HCT116 (cell line): ENCODE measurements around the gene EGFR. TPM values are rescaled to one million over a fixed set of nuclear protein-coding genes. Genes with fewer than 3 reads are reported as not detected.

Experiments
- ATAC-seq: fragments of 200-7000 bp; cut with Tn5 transposase; 2 replicates; pipeline ENCODE4 v1.9.1; 2020; ENCODE audit warnings: mild to moderate bottlenecking, moderate library complexity
- BruUV-seq: library from RNA; stranded (reverse); fragments of 400-500 nt; replicated peaks from 2 replicates; lab custom pipeline; 2021; lab: Mats Ljungman, UMichigan
- CTCF ChIA-PET: fragments of 300-600 bp; sonication (Branson Sonifier 250); formaldehyde crosslinking; loops from one replicate; lab custom pipeline; 2021; ENCODE audit warnings: antibody characterized with exemption; lab: Charles Lee
- POLR2A ChIA-PET: fragments of 300-600, 350-600 bp; sonication (Branson Sonifier 250); formaldehyde crosslinking; loops from one replicate; lab custom pipeline; 2021; ENCODE audit warnings: antibody characterized with exemption; lab: Charles Lee
- RAD21 ChIA-PET, 2 experiments: fragments of 300-600 bp; sonication (Branson Sonifier 250); formaldehyde crosslinking; loops; one replicate each; lab custom pipeline; 2023; ENCODE audit warnings: low total read pairs in 2 of 2; ENCODE audit not compliant: uncharacterized antibody in 2 of 2, unreplicated experiment in 2 of 2, low non-redundant PET in 1 of 2; lab: Charles Lee
- DNase-seq: peaks from one replicate; pipeline ENCODE4 v3.0.0-alpha.2; 2010; ENCODE audit warnings: low read depth, low spot score
- H2AFZ ChIP-seq: fragments of 200-600 bp; shearing (Covaris generic), sonication (generic); 2 replicates; pipeline ENCODE4 v1.6.1; 2017; ENCODE audit warnings: low read depth, mixed run types, mixed read lengths, antibody characterized with exemption, low read length; ENCODE audit not compliant: poor library complexity, severe bottlenecking
- H3K27ac ChIP-seq: 2 replicates; pipeline ENCODE4 v1.5.1; 2012; ENCODE audit warnings: low read depth, low read length
- H3K27me3 ChIP-seq: fragments of 200-600 bp; sonication (generic); 2 replicates; pipeline ENCODE4 v1.6.1; 2016; ENCODE audit warnings: mixed run types, low read length, mixed read lengths; ENCODE audit not compliant: insufficient read depth
- H3K36me3 ChIP-seq, 2 experiments: fragments of 200-500 bp in 1 of 2; fragments of 200-600 bp in 1 of 2; sonication (Bioruptor generic) in 1 of 2; sonication (generic) in 1 of 2; 2 replicates each; pipeline versions ENCODE4 v1.5.1 to v1.6.1; 2014 to 2016; ENCODE audit warnings: low read length in 2 of 2, inconsistent platforms in 1 of 2, mixed read lengths in 1 of 2, mixed run types in 1 of 2; ENCODE audit not compliant: insufficient read depth in 2 of 2, control insufficient read depth in 1 of 2
- H3K4me1 ChIP-seq, 2 experiments: fragments of 200-600 bp in 1 of 2; sonication (generic) in 1 of 2; 2 replicates each; pipeline versions ENCODE4 v1.5.1 to v1.6.1; 2012 to 2017; ENCODE audit warnings: low read length in 2 of 2, inconsistent platforms in 1 of 2, mild to moderate bottlenecking in 1 of 2, mixed read lengths in 1 of 2, mixed run types in 1 of 2, moderate library complexity in 1 of 2; ENCODE audit not compliant: insufficient read depth in 2 of 2, control insufficient read depth in 1 of 2
- H3K4me2 ChIP-seq: fragments of 200-600 bp; sonication (generic); 2 replicates; pipeline ENCODE4 v1.6.1; 2017; ENCODE audit warnings: mixed run types, low read length, mixed read lengths
- H3K4me3 ChIP-seq, 2 experiments: fragments of 200-600 bp in 1 of 2; sonication (generic) in 1 of 2; replicated peaks in 1 of 2; 2 replicates each; pipeline ENCODE4 v1.5.1; 2011 to 2016; ENCODE audit warnings: low read length in 2 of 2, control low read depth in 1 of 2, low read depth in 1 of 2, mild to moderate bottlenecking in 1 of 2, mixed read lengths in 1 of 2, mixed run types in 1 of 2
- H3K79me2 ChIP-seq: fragments of 200-600 bp; sonication (generic); 2 replicates; pipeline ENCODE4 v1.6.1; 2017; ENCODE audit warnings: mild to moderate bottlenecking, mixed run types, low read length, moderate library complexity, mixed read lengths; ENCODE audit not compliant: insufficient read depth
- H3K9ac ChIP-seq: fragments of 200-600 bp; sonication (generic); 2 replicates; pipeline ENCODE4 v1.6.1; 2016; ENCODE audit warnings: low read length, mixed read lengths
- H3K9me2 ChIP-seq: fragments of 200-600 bp; sonication (generic), shearing (Covaris generic); 2 replicates; pipeline ENCODE4 v1.6.1; 2017; ENCODE audit warnings: mixed run types, mild to moderate bottlenecking, moderate library complexity; ENCODE audit not compliant: insufficient read depth
- H3K9me3 ChIP-seq, 2 experiments: fragments of 200-500 bp in 1 of 2; fragments of 200-600 bp in 1 of 2; sonication (Bioruptor generic) in 1 of 2; sonication (generic) in 1 of 2; 2 replicates each; pipeline ENCODE4 v1.6.1; 2014 to 2017; ENCODE audit warnings: low read length in 2 of 2, mixed read lengths in 2 of 2, inconsistent platforms in 1 of 2, low read depth in 1 of 2, mild to moderate bottlenecking in 1 of 2, mixed run types in 1 of 2, moderate library complexity in 1 of 2; ENCODE audit not compliant: control insufficient read depth in 1 of 2, insufficient read depth in 1 of 2
- H4K20me1 ChIP-seq: fragments of 200-600 bp; sonication (generic), shearing (Covaris generic); 2 replicates; pipeline ENCODE4 v1.6.1; 2017; ENCODE audit warnings: mixed run types, mild to moderate bottlenecking, moderate library complexity; ENCODE audit not compliant: insufficient read depth
- ATF3 ChIP-seq: IDR thresholded peaks from 2 replicates; pipeline ENCODE4 v1.6.1; 2012
- CEBPB ChIP-seq: IDR thresholded peaks from 2 replicates; pipeline ENCODE4 v1.6.1; 2012; ENCODE audit warnings: low read depth
- CTCF ChIP-seq, 3 experiments: fragments of 200-600 bp in 1 of 3; sonication (generic) in 1 of 3; IDR thresholded peaks in 2 of 3; conservative IDR thresholded peaks in 1 of 3; 2 replicates each; pipeline ENCODE4 v1.5.1; 2012 to 2017; ENCODE audit warnings: low read depth in 2 of 3, low read length in 2 of 3, antibody characterized with exemption in 1 of 3, borderline replicate concordance in 1 of 3, control low read depth in 1 of 3, mild to moderate bottlenecking in 1 of 3, mixed read lengths in 1 of 3, mixed run types in 1 of 3, moderate library complexity in 1 of 3; ENCODE audit not compliant: insufficient read depth in 1 of 3
- EGR1 ChIP-seq: IDR thresholded peaks from 2 replicates; pipeline ENCODE4 v1.6.1; 2012; ENCODE audit warnings: low read depth
- ELF1 ChIP-seq: IDR thresholded peaks from 2 replicates; pipeline ENCODE4 v1.6.1; 2012; ENCODE audit warnings: low read depth, borderline replicate concordance
- EZH2phosphoT487 ChIP-seq: fragments of 200-600 bp; IDR thresholded peaks from 2 replicates; pipeline ENCODE4 v1.6.1; 2018; ENCODE audit warnings: antibody characterized with exemption, borderline replicate concordance
- FOSL1 ChIP-seq: IDR thresholded peaks from 2 replicates; pipeline ENCODE4 v1.6.1; 2012; ENCODE audit warnings: low read depth
- JUND ChIP-seq: IDR thresholded peaks from 2 replicates; pipeline ENCODE4 v1.6.1; 2012
- MAX ChIP-seq: IDR thresholded peaks from 2 replicates; pipeline ENCODE4 v1.6.1; 2012
- POLR2A ChIP-seq: IDR thresholded peaks from 2 replicates; pipeline ENCODE4 v1.7.0; 2011; ENCODE audit warnings: borderline replicate concordance; ENCODE audit not compliant: insufficient read depth, insufficient read length; ENCODE audit errors: extremely low read depth
- RAD21 ChIP-seq: IDR thresholded peaks from 2 replicates; pipeline ENCODE4 v1.6.1; 2012; ENCODE audit warnings: low read depth, mild to moderate bottlenecking
- ZFX ChIP-seq: fragments of 450-650 bp; IDR thresholded peaks from 2 replicates; pipeline ENCODE4 v1.6.1; 2017
- ZNF274 ChIP-seq: fragments of 200-500 bp; sonication (Bioruptor generic); IDR thresholded peaks from 2 replicates; pipeline ENCODE4 v1.6.1; 2014; ENCODE audit warnings: mild to moderate bottlenecking, low read depth, low read length, inconsistent platforms
- intact Hi-C: fragments of 100-400 bp; cut with micrococcal nuclease; formaldehyde crosslinking; loops from 2 replicates; pipeline ENCODE4 v1.10.0; 2022
- total RNA-seq: library from RNA; stranded (reverse); gene quantifications from one replicate; pipeline ENCODE4 v1.2.1, GENCODE V29; 2021; ENCODE audit not compliant: unreplicated experiment
- TF ChIP-seq, protein P1 (sequence below): IDR thresholded peaks from 2 replicates; pipeline ENCODE4 v1.6.1; 2011; ENCODE audit warnings: mild to moderate bottlenecking, low read length, moderate library complexity; ENCODE audit not compliant: insufficient replicate concordance; ENCODE audit errors: extremely low read depth

EGFR gene
- total RNA-seq, 1 experiment from 2014 or later: 71.5 TPM

DNA sequence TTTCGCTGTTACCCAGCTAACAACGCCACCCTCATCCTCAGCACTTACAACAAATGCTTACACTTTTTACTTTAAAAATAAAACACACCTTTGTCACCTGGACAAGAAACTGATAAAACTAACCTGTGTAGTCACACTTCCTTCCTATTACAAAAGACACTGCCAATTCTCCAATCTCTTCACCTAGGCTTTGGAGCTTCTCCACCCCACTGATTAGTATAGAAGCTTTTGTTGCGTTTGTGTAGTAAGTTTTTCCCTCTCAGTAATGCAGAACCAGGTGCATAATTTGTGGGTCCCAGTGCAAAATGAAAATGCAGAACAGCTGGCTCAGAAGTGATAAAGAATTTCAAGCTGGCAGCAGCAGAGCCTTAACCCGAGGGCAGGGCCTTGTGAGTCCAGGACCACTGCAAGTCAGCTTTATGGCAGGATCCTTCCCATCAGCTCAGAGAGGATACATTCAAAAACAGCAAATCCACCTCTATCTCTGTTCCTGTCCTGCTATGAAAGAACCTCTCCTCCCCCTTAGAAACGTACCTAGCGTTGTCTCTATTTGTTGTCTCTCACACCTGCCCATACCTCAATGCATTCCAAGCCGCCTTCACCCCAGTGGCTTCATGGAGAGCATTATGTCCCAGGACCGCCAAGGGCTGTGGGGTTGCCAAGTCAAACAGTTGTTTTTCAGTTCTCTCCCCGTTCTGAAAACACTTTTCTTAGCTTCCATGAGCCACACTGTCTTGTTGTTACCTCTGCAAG, 40.3 kb upstream of the EGFR start:
- BruUV-seq: no TSS peak
- no peaks in the 10 kb centered on the region; a peak in 1 of 4 replicates for H3K9me3 ChIP-seq
- no peak overlapping the region for H2AFZ ChIP-seq
- TF ChIP-seq EGR1: no peak
- no peak for TF ChIP-seq POLR2A
- no peak for TF ChIP-seq CEBPB
- TF ChIP-seq EZH2phosphoT487: no peak
- TF ChIP-seq MAX: no peak
- no peak for TF ChIP-seq ZNF274
- no peak for TF ChIP-seq FOSL1
- no peak for TF ChIP-seq JUND
- no peaks in the 10 kb centered on the region for H3K27me3 ChIP-seq
- DNase-seq: no peak
- no peaks in the 10 kb centered on the region for H3K79me2 ChIP-seq
- no peaks in the 10 kb centered on the region for H3K36me3 ChIP-seq
- H3K4me3 ChIP-seq: no peak overlapping the region
- H3K9me2 ChIP-seq: peaks cover 5% of the 10 kb centered on the region; the same call in 1 of the 2 replicates
- ChIA-PET CTCF (no interaction called here), POLR2A (no interaction called here), RAD21 (no interaction called here)
- intact Hi-C loops: loop anchor here (5.0 kb wide), 1 partner anchor 36 kb away; no protein-coding TSS in a partner anchor
- no peak overlapping the region for H3K4me2 ChIP-seq
- H3K4me1 ChIP-seq: no peaks in the 10 kb centered on the region
- H4K20me1 ChIP-seq: no peaks in the 10 kb centered on the region
- no peak for ATAC-seq
- H3K27ac ChIP-seq: no peak overlapping the region
- no peak overlapping the region for H3K9ac ChIP-seq

DNA sequence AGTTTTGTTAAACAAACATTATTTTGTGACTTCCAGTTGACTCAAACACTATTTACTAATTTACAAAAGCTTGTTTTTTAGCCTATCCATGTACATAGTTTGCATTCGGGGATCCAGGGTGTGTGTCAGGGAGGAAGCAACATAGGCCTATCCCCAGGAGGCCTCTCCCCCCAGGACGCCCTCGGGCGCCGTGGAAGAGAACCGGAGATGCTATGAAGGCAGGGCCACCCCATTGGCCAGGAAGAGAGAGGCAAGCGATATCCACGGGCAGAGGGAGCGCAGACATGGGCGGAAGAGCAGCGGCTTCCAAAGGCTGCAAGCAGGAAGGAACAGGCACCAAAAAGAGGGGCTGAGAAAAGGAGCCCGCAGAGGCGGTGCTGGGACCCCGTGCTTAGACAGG, 38.3 kb upstream of the EGFR start:
- ATAC-seq: no peak
- no peaks in the 10 kb centered on the region for H3K27me3 ChIP-seq
- H3K4me2 ChIP-seq: no peak overlapping the region
- RAD21 ChIA-PET: no interaction called here
- H3K4me1 ChIP-seq: peaks cover 0 to 6% of the 10 kb centered on the region in 2 experiments; a peak in 1 of 4 replicates
- no peaks in the 10 kb centered on the region for H3K36me3 ChIP-seq
- peaks cover 5% of the 10 kb centered on the region; the same call in 1 of the 2 replicates for H3K9me2 ChIP-seq
- POLR2A ChIA-PET: no interaction called here
- H3K27ac ChIP-seq: no peak overlapping the region
- H3K9ac ChIP-seq: no peak overlapping the region
- no peaks in the 10 kb centered on the region for H3K79me2 ChIP-seq
- CTCF ChIA-PET: no interaction called here
- H3K9me3 ChIP-seq: no peaks in the 10 kb centered on the region
- no peak overlapping the region for H3K4me3 ChIP-seq
- no peaks in the 10 kb centered on the region for H4K20me1 ChIP-seq
- BruUV-seq: no TSS peak
- intact Hi-C loops: no loop called here
- no peak overlapping the region for H2AFZ ChIP-seq
- no peak for DNase-seq
- TF ChIP-seq CTCF (IDR thresholded peaks at IDR 0.05 in 2 of 3, conservative IDR thresholded peaks at IDR 0.05 in 1 of 3; ENCODE audit: borderline replicate concordance in 1 of 3, insufficient read depth in 1 of 3, low read depth in 2 of 3, low read length in 2 of 3) (no peak), CEBPB (no peak), MAX (no peak), ATF3 (no peak), RAD21 (no peak), ZFX (no peak), ZNF274 (no peak), ELF1 (no peak)
- TF ChIP-seq, protein P1, sequence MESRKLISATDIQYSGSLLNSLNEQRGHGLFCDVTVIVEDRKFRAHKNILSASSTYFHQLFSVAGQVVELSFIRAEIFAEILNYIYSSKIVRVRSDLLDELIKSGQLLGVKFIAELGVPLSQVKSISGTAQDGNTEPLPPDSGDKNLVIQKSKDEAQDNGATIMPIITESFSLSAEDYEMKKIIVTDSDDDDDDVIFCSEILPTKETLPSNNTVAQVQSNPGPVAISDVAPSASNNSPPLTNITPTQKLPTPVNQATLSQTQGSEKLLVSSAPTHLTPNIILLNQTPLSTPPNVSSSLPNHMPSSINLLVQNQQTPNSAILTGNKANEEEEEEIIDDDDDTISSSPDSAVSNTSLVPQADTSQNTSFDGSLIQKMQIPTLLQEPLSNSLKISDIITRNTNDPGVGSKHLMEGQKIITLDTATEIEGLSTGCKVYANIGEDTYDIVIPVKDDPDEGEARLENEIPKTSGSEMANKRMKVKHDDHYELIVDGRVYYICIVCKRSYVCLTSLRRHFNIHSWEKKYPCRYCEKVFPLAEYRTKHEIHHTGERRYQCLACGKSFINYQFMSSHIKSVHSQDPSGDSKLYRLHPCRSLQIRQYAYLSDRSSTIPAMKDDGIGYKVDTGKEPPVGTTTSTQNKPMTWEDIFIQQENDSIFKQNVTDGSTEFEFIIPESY: no peak
